ENCODE measurements around the gene RPS27A. TPM values are rescaled to one million over a fixed set of nuclear protein-coding genes. Genes with fewer than 3 reads are reported as not detected.
"Not testable (repeated sequence)": the region's sequence is repeated elsewhere in the genome, so short reads cannot be mapped to it uniquely, and the experiment has no call there.

RPS27A gene
- total RNA-seq, 2 experiments from 2014 or later, result 1,468 to 1,556 TPM

- intact Hi-C loops (cut with micrococcal nuclease); CTCF ChIA-PET; H3K4me3 Mint-ChIP-seq; DNase-seq; H3K27me3 Mint-ChIP-seq (ENCODE audit: low read depth); H3K9me3 Mint-ChIP-seq: not testable (repeated sequence)
- Mint-ChIP-seq H3K4me1 (ENCODE audit: low read depth) (peaks cover 30% of the 10 kb centered on the region), H3K36me3 (ENCODE audit: low read depth) (peaks cover 15% of the 10 kb centered on the region), H3K27ac (peak overlapping the region; percentile 66)
Observed at GRCh38 chr2:55227437-55228225, 4.9 kb upstream of the RPS27A start.

GRCh38 chr2:55228226-55228563, 4.3 kb upstream of the RPS27A start:
- no peak for DNase-seq
- intact Hi-C loops (cut with micrococcal nuclease), result no loop called here
- Mint-ChIP-seq H3K36me3 (ENCODE audit: low read depth) (peaks cover 21% of the 10 kb centered on the region), H3K27ac (peak overlapping the region; percentile 66), H3K27me3 (ENCODE audit: low read depth) (no peaks in the 10 kb centered on the region), H3K4me3 (no peak overlapping the region), H3K9me3 (no peaks in the 10 kb centered on the region), H3K4me1 (ENCODE audit: low read depth) (peaks cover 28% of the 10 kb centered on the region)
- CTCF ChIA-PET, result no interaction called here

GRCh38 chr2:55229221-55229620, 3.3 kb upstream of the RPS27A start:
- CTCF ChIA-PET, result no interaction called here
- Mint-ChIP-seq H3K27me3 (ENCODE audit: low read depth) (no peaks in the 10 kb centered on the region), H3K9me3 (no peaks in the 10 kb centered on the region), H3K36me3 (ENCODE audit: low read depth) (peaks cover 30% of the 10 kb centered on the region), H3K27ac (peak overlapping the region; percentile 32), H3K4me1 (ENCODE audit: low read depth) (peaks cover 34% of the 10 kb centered on the region), H3K4me3 (no peak overlapping the region)
- no peak for DNase-seq
- intact Hi-C loops (cut with micrococcal nuclease), result no loop called here

GRCh38 chr2:55230551-55230950, 1.9 kb upstream of the RPS27A start:
- peaks cover 38% of the 10 kb centered on the region for H3K36me3 Mint-ChIP-seq (ENCODE audit: low read depth)
- H3K4me3 Mint-ChIP-seq, result peak overlapping the region; percentile 43
- intact Hi-C loops (cut with micrococcal nuclease), result loop anchor here (5.0 kb wide), 3 partner anchors 658 to 1463 kb away; partner anchors contain the start of gene CHAC2
- H3K27me3 Mint-ChIP-seq (ENCODE audit: low read depth), result no peaks in the 10 kb centered on the region
- CTCF ChIA-PET, result no interaction called here
- peaks cover 46% of the 10 kb centered on the region for H3K4me1 Mint-ChIP-seq (ENCODE audit: low read depth)
- H3K27ac Mint-ChIP-seq, result no peak overlapping the region
- no peaks in the 10 kb centered on the region for H3K9me3 Mint-ChIP-seq
- DNase-seq, result no peak

GRCh38 chr2:55231546-55232083, 873 bp upstream of the RPS27A start:
- no peaks in the 10 kb centered on the region for H3K9me3 Mint-ChIP-seq
- H3K36me3 Mint-ChIP-seq (ENCODE audit: low read depth), result peaks cover 41% of the 10 kb centered on the region
- peak overlapping the region; percentile 95 for H3K27ac Mint-ChIP-seq
- intact Hi-C loops (cut with micrococcal nuclease), result loop anchor here (1.0 to 5.0 kb wide), 15 partner anchors 8 to 1464 kb away; partner anchors contain the start of genes CFAP36, CHAC2, EML6 and MTIF2
- H3K4me1 Mint-ChIP-seq (ENCODE audit: low read depth), result peaks cover 53% of the 10 kb centered on the region
- no peak for DNase-seq
- peak overlapping the region; percentile 97 for H3K4me3 Mint-ChIP-seq
- CTCF ChIA-PET, result no interaction called here
- H3K27me3 Mint-ChIP-seq (ENCODE audit: low read depth), result no peaks in the 10 kb centered on the region

GRCh38 chr2:55232863-55233657, 572 bp downstream of the RPS27A start:
- peak overlapping the region; percentile 97 for H3K4me3 Mint-ChIP-seq

GRCh38 chr2:55233658-55233940, 1.1 kb downstream of the RPS27A start:
- H3K4me1 Mint-ChIP-seq (ENCODE audit: low read depth), result peaks cover 43% of the 10 kb centered on the region
- peak overlapping the region; percentile 97 for H3K4me3 Mint-ChIP-seq
- H3K27ac Mint-ChIP-seq, result peak overlapping the region; percentile 95
- peaks cover 40% of the 10 kb centered on the region for H3K36me3 Mint-ChIP-seq (ENCODE audit: low read depth)
- intact Hi-C loops (cut with micrococcal nuclease), result loop anchor here (2.0 to 5.0 kb wide), 4 partner anchors 661 to 1466 kb away; partner anchors contain the start of genes CHAC2 and PSME4
- H3K9me3 Mint-ChIP-seq, result no peaks in the 10 kb centered on the region
- CTCF ChIA-PET, result no interaction called here
- DNase-seq, result no peak
- no peaks in the 10 kb centered on the region for H3K27me3 Mint-ChIP-seq (ENCODE audit: low read depth)

More at GRCh38 chr2:55232863-55233657, 572 bp downstream of the RPS27A start:
- DNase-seq, result peak; percentile 59
- H3K27me3 Mint-ChIP-seq (ENCODE audit: low read depth), result no peaks in the 10 kb centered on the region
- intact Hi-C loops (cut with micrococcal nuclease), result loop anchor here (1.0 to 5.0 kb wide), 15 partner anchors 10 to 1466 kb away; partner anchors contain the start of genes CFAP36, CHAC2, EML6 and MTIF2
- peaks cover 39% of the 10 kb centered on the region for H3K36me3 Mint-ChIP-seq (ENCODE audit: low read depth)
- no peaks in the 10 kb centered on the region for H3K9me3 Mint-ChIP-seq
- peak overlapping the region; percentile 95 for H3K27ac Mint-ChIP-seq
- peaks cover 47% of the 10 kb centered on the region for H3K4me1 Mint-ChIP-seq (ENCODE audit: low read depth)
- CTCF ChIA-PET, result no interaction called here

GRCh38 chr2:55235724-55236538, 3.4 kb downstream of the RPS27A start:
- no peak overlapping the region for H3K4me3 Mint-ChIP-seq
- intact Hi-C loops (cut with micrococcal nuclease), result no loop called here
- no peaks in the 10 kb centered on the region for H3K27me3 Mint-ChIP-seq (ENCODE audit: low read depth)
- H3K36me3 Mint-ChIP-seq (ENCODE audit: low read depth), result peaks cover 40% of the 10 kb centered on the region
- peak overlapping the region; percentile 36 for H3K27ac Mint-ChIP-seq
- H3K4me1 Mint-ChIP-seq (ENCODE audit: low read depth), result peaks cover 34% of the 10 kb centered on the region
- no peaks in the 10 kb centered on the region for H3K9me3 Mint-ChIP-seq
- no peak for DNase-seq
- CTCF ChIA-PET, result no interaction called here

GRCh38 chr2:55236992-55237543, 4.6 kb downstream of the RPS27A start:
- Mint-ChIP-seq H3K36me3 (ENCODE audit: low read depth) (peaks cover 40% of the 10 kb centered on the region), H3K27ac (no peak overlapping the region), H3K27me3 (ENCODE audit: low read depth) (no peaks in the 10 kb centered on the region), H3K4me3 (no peak overlapping the region), H3K9me3 (no peaks in the 10 kb centered on the region), H3K4me1 (ENCODE audit: low read depth) (peaks cover 30% of the 10 kb centered on the region)
- intact Hi-C loops (cut with micrococcal nuclease), result no loop called here
- CTCF ChIA-PET, result no interaction called here
- no peak for DNase-seq

GRCh38 chr2:55239656-55240222, 7.3 kb downstream of the RPS27A start:
- Mint-ChIP-seq H3K36me3 (ENCODE audit: low read depth) (peaks cover 26% of the 10 kb centered on the region), H3K9me3 (no peaks in the 10 kb centered on the region), H3K4me3 (no peak overlapping the region), H3K4me1 (ENCODE audit: low read depth) (peaks cover 18% of the 10 kb centered on the region), H3K27me3 (ENCODE audit: low read depth) (no peaks in the 10 kb centered on the region), H3K27ac (no peak overlapping the region)
- intact Hi-C loops (cut with micrococcal nuclease), result no loop called here
- CTCF ChIA-PET, result no interaction called here
- DNase-seq, result no peak

GRCh38 chr2:55241582-55241981, 9.1 kb downstream of the RPS27A start:
- CTCF ChIA-PET; H3K27me3 Mint-ChIP-seq (ENCODE audit: low read depth); H3K4me1 Mint-ChIP-seq (ENCODE audit: low read depth); DNase-seq; H3K9me3 Mint-ChIP-seq; H3K27ac Mint-ChIP-seq; H3K4me3 Mint-ChIP-seq; intact Hi-C loops (cut with micrococcal nuclease): not testable (repeated sequence)
- peaks cover 15% of the 10 kb centered on the region for H3K36me3 Mint-ChIP-seq (ENCODE audit: low read depth)
